RCC 7860 (cell line): ENCODE measurements around the gene MAT2B.

Experiments
- DNase-seq: peaks from one replicate; pipeline ENCODE4 v3.0.0-alpha.2; 2015; ENCODE audit warnings: low spot score
- FAIRE-seq: peaks from 2 replicates; lab custom pipeline; 2012; peaks lifted over from hg19 to GRCh38; lab: Jason Lieb, UNC

The MAT2B gene

DNA sequence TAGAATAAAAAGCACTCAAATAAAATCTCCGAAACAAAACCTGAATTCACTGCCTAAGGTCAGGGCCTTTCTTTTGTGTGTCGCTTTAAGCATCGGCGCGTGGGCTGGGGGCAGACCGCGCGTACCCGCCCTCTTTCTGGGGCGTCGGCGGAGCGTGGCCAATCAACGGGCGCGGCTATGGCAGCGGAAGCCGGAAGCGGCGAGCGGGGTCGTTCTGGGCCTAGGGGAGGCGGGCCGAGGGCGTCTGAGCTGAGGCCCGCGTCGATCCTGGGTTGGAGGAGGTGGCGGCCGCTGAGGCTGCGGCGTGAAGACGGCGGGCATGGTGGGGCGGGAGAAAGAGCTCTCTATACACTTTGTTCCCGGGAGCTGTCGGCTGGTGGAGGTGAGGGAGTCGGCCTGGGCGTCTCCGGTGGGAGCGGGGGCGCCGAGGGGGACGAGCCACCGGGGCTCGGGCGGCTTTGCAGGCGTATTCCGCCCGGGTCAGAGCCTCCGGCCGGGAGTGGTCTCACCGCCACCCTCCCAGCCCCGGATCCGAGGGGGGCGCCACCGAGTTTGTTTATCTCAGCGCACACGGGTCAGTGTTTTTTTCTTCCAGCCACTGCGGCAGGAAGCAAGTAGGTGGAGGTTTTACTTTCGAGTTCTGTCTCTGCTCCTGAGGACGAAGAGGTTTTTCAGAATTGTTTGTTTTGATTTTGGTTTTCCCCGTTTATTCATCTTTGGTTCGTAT is at the start of gene MAT2B:
TSS of gene MAT2B (plus strand) at position 252 of the 727 bp plus-strand sequence. CDS start at position 320, 68 bp downstream.
- DNase-seq (peak; percentile 88), FAIRE-seq (peak; percentile 79)

GRCh38 chr5:163456029-163456589 is 49.3 kb upstream of the MAT2B start:
- no peak for FAIRE-seq

DNA sequence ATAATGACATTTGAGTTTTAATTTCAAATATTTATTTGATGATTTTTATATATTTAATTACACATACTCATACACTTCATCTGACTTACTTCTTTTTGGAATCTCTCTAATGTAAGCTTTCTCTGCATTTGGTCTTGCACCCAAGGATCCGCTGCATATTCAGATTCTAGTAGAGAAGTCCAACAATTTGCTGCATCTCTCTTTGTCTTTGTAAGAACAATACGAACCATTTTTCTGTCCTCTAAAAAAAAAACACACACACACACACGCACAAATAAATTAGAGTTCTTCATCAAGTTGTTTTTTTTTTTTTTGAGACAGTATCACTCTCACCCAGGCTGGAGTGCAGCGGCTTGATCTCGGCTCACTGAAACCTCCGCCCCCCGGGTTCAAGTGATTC is 48.6 kb upstream of the MAT2B start:
- FAIRE-seq (no peak), DNase-seq (no peak)

More at GRCh38 chr5:163456029-163456589, 49.3 kb upstream of the MAT2B start:
- DNase-seq = no peak

DNA sequence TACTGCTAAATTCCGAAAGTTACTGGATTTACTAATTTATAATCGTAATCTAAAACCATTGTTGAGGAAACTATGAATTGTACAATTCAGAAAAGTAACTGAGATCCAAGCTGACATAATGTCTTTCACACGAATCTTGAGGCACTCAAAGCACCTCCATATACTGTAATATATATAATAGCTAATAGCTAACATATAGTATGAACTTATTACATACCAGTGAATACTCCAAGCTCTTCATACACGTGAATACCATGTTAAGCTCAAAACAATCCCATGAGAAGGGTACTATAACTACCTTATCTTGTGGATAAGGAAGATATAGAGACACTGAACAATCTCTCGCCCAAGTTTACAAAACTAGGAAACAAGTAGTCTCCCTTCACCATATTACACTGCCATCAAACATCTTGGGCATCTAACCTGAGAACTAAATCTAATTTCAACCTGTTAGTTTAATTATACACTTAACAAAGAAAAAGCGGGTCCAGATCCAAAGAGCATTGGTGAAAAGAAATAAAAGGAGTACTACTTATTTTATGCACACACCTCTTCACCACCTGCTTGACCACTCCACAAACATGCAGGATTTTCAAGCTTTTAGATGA is 46.5 kb upstream of the MAT2B start:
- FAIRE-seq = no peak
- DNase-seq = no peak

DNA sequence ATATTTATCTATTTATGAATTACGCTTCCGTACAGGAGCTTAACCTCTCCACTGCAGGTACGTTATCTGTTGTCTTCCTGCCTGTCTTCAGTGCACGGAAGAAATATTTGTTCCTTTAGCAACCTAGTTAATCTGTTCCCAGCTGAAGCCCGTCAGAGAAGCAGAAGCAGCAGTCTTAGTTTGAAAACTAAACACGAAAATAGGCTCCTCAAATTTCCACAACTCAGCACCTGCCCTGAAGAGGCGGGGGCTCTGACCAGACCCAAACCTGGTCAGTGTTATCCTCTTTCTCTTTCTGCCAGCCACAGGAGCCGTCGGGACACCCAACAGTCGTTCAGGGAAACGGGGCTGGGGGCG is 46.0 kb upstream of the MAT2B start:
- FAIRE-seq = no peak
- DNase-seq = no peak

DNA sequence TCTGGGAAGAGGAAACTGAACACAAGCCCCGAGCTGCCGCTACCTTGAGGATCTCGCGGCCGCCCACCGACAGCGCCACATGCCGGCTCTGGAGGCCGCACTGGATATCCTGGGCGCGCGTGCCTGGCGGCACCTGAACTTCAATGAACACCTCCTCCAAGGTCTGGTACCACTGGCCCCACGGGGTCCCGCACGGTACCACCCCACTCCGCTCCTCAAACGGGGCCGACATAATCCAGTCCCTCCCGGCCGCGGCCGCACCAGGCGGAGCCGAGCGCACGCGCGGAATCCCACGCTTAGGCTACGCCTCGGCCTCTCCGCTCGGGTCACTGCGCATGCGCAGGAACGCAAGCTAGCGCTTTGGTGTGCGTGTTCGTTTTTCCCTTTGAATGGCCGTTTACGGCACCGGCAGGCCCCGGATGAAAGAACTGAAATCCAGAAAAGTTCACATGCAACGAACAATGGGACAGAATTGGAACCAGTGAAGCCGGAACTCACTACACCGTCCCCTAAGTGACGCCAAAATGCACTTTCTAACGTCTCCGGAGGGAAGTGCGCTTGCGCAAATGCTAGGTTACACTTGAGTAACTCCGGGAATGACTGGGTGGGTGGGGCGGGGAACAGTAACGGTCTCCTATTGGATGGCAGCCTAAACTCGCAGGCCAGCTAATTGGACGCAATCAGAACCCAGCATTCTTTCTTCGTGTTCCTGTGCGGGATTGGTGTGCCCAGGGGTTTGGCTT is 45.4 kb upstream of the MAT2B start, which contains the start of gene NUDCD2:
TSS of gene NUDCD2 (minus strand) at position 284 of the 743 bp plus-strand sequence. CDS start at position 232, 52 bp downstream.
- peak; percentile 55 for FAIRE-seq

GRCh38 chr5:163460562-163461171 is 44.8 kb upstream of the MAT2B start, which contains the start of gene HMMR:
TSS of gene HMMR (plus strand) at chr5:163460632. CDS start at chr5:163460693, 61 bp downstream.
- DNase-seq = peak; percentile 11
- FAIRE-seq = no peak

More for the DNA sequence above, 45.4 kb upstream of the MAT2B start, which contains the start of gene NUDCD2:
- peak; percentile 99 for DNase-seq

DNA sequence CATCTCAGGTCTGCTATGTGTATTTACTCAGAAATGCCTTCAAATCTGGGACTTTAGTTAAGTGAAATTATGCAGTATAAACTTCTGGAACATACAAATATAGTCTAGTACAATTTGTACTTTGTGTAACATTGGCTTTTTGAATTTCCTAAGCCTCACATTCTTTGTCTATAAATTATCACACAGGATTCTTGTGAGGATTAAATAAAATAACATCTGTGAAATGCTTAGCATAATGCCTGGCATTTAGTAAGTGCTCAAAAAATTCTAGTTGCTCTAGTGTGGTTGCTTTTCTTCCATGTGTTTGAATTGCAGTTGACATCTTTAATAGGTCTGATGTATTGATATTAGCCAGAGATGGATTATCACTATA is 42.4 kb upstream of the MAT2B start:
- FAIRE-seq (no peak), DNase-seq (no peak)

GRCh38 chr5:163467682-163468081 is 37.7 kb upstream of the MAT2B start:
- FAIRE-seq (no peak), DNase-seq (no peak)

- FAIRE-seq (peak; percentile 16), DNase-seq (no peak)
Measured at GRCh38 chr5:163473635-163474243, 31.7 kb upstream of the MAT2B start.

DNA sequence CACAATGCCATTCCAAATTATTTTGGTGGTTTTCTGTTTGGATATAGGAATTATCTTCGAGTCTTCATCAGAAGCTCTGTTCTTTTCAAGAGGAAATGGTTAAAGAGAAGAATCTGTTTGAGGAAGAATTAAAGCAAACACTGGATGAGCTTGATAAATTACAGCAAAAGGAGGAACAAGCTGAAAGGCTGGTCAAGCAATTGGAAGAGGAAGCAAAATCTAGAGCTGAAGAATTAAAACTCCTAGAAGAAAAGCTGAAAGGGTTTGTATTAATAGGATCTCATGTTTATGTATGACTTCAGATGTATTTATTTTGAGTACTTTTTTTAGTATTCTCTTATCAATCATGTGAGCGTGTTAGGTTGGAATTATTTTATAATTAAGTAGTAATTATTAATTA is 30.0 kb upstream of the MAT2B start:
- FAIRE-seq (no peak), DNase-seq (no peak)

GRCh38 chr5:163478126-163478981 is 27.1 kb upstream of the MAT2B start:
- FAIRE-seq (no peak), DNase-seq (no peak)

DNA sequence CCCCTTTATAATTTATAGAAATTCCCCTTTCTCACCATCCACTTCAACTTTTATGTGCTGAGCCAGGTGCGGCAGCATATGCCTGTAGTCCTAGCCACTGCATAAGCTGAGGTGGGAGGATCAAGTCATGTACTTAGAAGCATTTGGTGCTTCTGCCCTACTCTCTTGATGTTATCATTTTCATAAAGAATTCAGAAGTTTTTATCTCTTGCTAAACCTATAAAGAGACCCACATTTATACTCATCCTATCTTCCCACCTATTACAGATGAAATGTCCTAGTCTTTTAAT is 26.5 kb upstream of the MAT2B start:
- FAIRE-seq = no peak

GRCh38 chr5:163489055-163489744 is 16.2 kb upstream of the MAT2B start:
- FAIRE-seq (no peak), DNase-seq (no peak)

More for the DNA sequence above, 26.5 kb upstream of the MAT2B start:
- no peak for DNase-seq

DNA sequence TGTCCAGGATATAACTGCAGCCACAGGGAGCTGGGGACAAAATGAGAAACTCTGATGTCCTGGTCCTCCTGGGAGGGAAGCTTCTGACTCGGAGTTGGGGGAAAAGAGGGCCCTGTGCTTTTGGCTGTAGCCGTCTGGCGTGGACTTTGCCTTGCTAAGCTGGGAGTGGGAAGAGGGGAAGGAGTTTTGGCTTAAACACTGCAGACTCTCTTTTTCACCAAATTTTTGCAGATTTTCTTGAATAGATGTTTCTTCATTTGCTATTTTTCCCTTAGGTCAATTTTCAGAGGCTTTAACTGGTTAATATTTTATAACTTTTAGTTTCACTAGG is 15.7 kb upstream of the MAT2B start:
- no peak for FAIRE-seq

GRCh38 chr5:163496286-163496685 is 9.1 kb upstream of the MAT2B start:
- peak; percentile 21 for FAIRE-seq
- DNase-seq = peak; percentile 43

More for the DNA sequence above, 15.7 kb upstream of the MAT2B start:
- no peak for DNase-seq

DNA sequence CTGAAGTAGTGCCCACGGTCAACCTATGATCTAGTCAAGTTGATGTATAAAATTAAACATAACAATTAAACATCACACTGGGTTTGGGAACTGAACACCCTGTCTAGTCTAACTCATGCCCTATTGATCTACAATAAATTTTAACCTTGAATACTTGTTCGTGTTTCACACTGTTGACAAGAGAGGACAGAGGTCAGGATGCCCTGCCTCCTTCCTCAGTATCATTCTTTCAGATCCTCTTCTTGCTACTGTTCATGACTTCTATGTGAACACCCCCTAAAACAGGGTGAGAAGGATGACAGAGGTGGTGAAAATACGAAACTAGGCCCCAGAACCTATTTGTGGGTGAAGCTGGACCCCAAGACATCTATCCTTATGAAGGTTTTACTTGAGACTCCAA is 8.1 kb upstream of the MAT2B start:
- FAIRE-seq (no peak), DNase-seq (no peak)

DNA sequence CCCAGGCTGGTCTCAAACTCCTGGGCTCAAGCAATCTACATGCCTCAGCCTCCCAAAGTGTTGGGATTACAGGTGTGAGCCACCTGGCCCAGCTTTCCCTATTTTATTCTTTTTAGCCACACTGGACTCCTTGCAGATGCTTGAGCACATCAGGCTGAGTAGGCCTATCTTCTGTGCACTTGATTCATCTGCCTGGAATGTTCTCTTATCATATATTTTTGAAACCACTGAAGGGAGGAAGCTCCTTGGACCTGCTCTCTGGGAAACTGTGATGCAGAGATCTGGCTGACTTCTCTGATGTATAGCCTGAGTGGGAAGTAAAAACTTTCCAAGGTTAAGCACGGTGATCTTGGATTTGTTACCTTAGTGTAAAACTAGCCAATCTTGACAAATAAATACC is 6.5 kb upstream of the MAT2B start:
- FAIRE-seq (no peak), DNase-seq (peak; percentile 61)

- no peak for DNase-seq
- FAIRE-seq = no peak
Measured at GRCh38 chr5:163502521-163502920, 2.9 kb upstream of the MAT2B start.
